ENCODE results near the gene PHYKPL. TPM values are rescaled to one million over a fixed set of nuclear protein-coding genes. Genes with fewer than 3 reads are reported as not detected.

The PHYKPL gene
- 34.3 and 48.5 TPM in 2 replicates for polyA plus RNA-seq (2011; rRNA removed)
- polyA minus RNA-seq (2011; rRNA and poly(A)+ RNA removed): 42.6 and 56.9 TPM in 2 replicates

GRCh38 chr5:178232124-178232919, at the start of gene PHYKPL:
TSS of gene PHYKPL (minus strand) at chr5:178232802. CDS start at chr5:178232550, 252 bp downstream.
- CTCF ChIA-PET: interaction anchor here (1.2 to 1.5 kb wide), 2 partner anchors 18 to 21 kb away, joined by 3 read pairs; no protein-coding TSS in a partner anchor

GRCh38 chr5:178282391-178282790, 49.8 kb upstream of the PHYKPL start:
- no peak for DNase-seq (ENCODE audit: low read depth)
- ChIA-PET CTCF (no interaction called here), POLR2A (no interaction called here)
- TF ChIP-seq CTCF (IDR thresholded peaks at IDR 0.05; ENCODE audit: insufficient read depth, low read depth, low read length): no peak
- H3K36me3 ChIP-seq (ENCODE audit: control insufficient read depth, insufficient read depth, low read length): no peaks in the 10 kb centered on the region
- no peaks in the 10 kb centered on the region for H3K27me3 ChIP-seq (ENCODE audit: control insufficient read depth, insufficient read depth, low read length)
- H3K4me3 ChIP-seq (ENCODE audit: low read depth, low read length): no peak overlapping the region

More at GRCh38 chr5:178232124-178232919, at the start of gene PHYKPL:
- DNase-seq (ENCODE audit: low read depth): no peak
- Histone ChIP-seq H3K4me3 (ENCODE audit: low read depth, low read length) (peak within 1 kb of the TSS; percentile 77), H3K36me3 (ENCODE audit: control insufficient read depth, insufficient read depth, low read length) (peaks cover 8% of the 10 kb centered on the region), H3K27me3 (ENCODE audit: control insufficient read depth, insufficient read depth, low read length) (no peaks in the 10 kb centered on the region)
- POLR2A ChIA-PET: no interaction called here
- TF ChIP-seq CTCF (IDR thresholded peaks at IDR 0.05; ENCODE audit: insufficient read depth, low read depth, low read length): peak; percentile 28; the same call in 1 of the 2 replicates

GRCh38 chr5:178281331-178281730, 48.7 kb upstream of the PHYKPL start:
- no peak for TF ChIP-seq CTCF (IDR thresholded peaks at IDR 0.05; ENCODE audit: insufficient read depth, low read depth, low read length)

DNA sequence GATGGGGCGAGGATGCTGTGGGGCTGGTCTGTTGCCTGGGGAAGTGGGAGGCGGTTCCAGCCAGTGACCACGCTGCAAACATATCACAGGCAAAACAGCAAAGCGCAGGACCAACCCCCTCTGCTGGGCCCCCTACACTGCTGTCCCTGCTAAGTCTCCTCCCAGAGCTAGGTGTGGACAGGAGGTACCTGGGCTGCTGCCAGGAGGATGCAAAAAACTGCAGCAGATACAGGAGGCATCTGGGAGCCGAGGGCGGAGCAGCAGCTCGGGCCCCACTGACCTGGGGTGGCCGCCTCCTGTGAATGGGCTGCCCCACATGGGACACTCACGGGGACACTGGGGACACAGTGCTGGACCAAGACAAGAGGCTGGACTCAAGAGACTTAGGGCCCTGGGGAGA, 48.0 kb upstream of the PHYKPL start:
- H3K36me3 ChIP-seq (ENCODE audit: control insufficient read depth, insufficient read depth, low read length): no peaks in the 10 kb centered on the region
- POLR2A ChIA-PET: no interaction called here
- H3K4me3 ChIP-seq (ENCODE audit: low read depth, low read length): no peak overlapping the region
- H3K27me3 ChIP-seq (ENCODE audit: control insufficient read depth, insufficient read depth, low read length): no peaks in the 10 kb centered on the region; the same call in 1 of the 2 replicates
- no peak for TF ChIP-seq CTCF (IDR thresholded peaks at IDR 0.05; ENCODE audit: insufficient read depth, low read depth, low read length)
- CTCF ChIA-PET: interaction anchor here (0.5 to 2.9 kb wide), 9 partner anchors 15 to 1213 kb away, joined by 3 to 14 read pairs (median 3); no protein-coding TSS in a partner anchor
- no peak for DNase-seq (ENCODE audit: low read depth)

More at GRCh38 chr5:178281331-178281730, 48.7 kb upstream of the PHYKPL start:
- CTCF ChIA-PET: interaction anchor here (0.5 to 2.9 kb wide), 4 partner anchors 14 to 329 kb away, joined by 3 to 14 read pairs (median 6); no protein-coding TSS in a partner anchor
- POLR2A ChIA-PET: no interaction called here
- no peak overlapping the region for H3K4me3 ChIP-seq (ENCODE audit: low read depth, low read length)
- DNase-seq (ENCODE audit: low read depth): no peak
- H3K27me3 ChIP-seq (ENCODE audit: control insufficient read depth, insufficient read depth, low read length): no peaks in the 10 kb centered on the region
- H3K36me3 ChIP-seq (ENCODE audit: control insufficient read depth, insufficient read depth, low read length): no peaks in the 10 kb centered on the region

GRCh38 chr5:178279723-178280438, 47.3 kb upstream of the PHYKPL start:
- no peaks in the 10 kb centered on the region; the same call in 1 of the 2 replicates for H3K27me3 ChIP-seq (ENCODE audit: control insufficient read depth, insufficient read depth, low read length)
- DNase-seq (ENCODE audit: low read depth): peak; percentile 4
- no peak overlapping the region for H3K4me3 ChIP-seq (ENCODE audit: low read depth, low read length)
- TF ChIP-seq CTCF (IDR thresholded peaks at IDR 0.05; ENCODE audit: insufficient read depth, low read depth, low read length): peak; percentile 91
- POLR2A ChIA-PET: no interaction called here
- no peaks in the 10 kb centered on the region for H3K36me3 ChIP-seq (ENCODE audit: control insufficient read depth, insufficient read depth, low read length)
- CTCF ChIA-PET: interaction anchor here (0.6 to 2.9 kb wide), 10 partner anchors 16 to 1214 kb away, joined by 3 to 14 read pairs (median 4); no protein-coding TSS in a partner anchor
